IMR-90 (cell line): ENCODE results near the gene NCKIPSD.

Experiments
- POLR2A ChIP-seq: IDR thresholded peaks from 2 replicates; pipeline ENCODE4 v1.6.1; 2012; ENCODE audit warnings: mild to moderate bottlenecking, low read depth, low read length
- RAD21 ChIP-seq: IDR thresholded peaks from 2 replicates; pipeline ENCODE4 v1.6.1; 2012; ENCODE audit warnings: low read length, improper control_type of control experiment
- RCOR1 ChIP-seq: IDR thresholded peaks from 2 replicates; pipeline ENCODE4 v1.6.1; 2012; ENCODE audit warnings: mild to moderate bottlenecking, low read length, improper control_type of control experiment; ENCODE audit not compliant: insufficient replicate concordance
- RFX5 ChIP-seq: IDR thresholded peaks from 2 replicates; pipeline ENCODE4 v1.8.0; 2012; ENCODE audit warnings: low read depth, mild to moderate bottlenecking, low read length, moderate library complexity
- TF ChIP-seq, protein P1 (sequence below): conservative IDR thresholded peaks from 2 replicates; pipeline ENCODE4 v1.5.1; 2012; ENCODE audit warnings: mild to moderate bottlenecking, low read depth, low read length, improper control_type of control experiment
- TF ChIP-seq, protein P2 (sequence below): fragments of 150-350 bp; IDR thresholded peaks from 2 replicates; pipeline ENCODE4 v1.6.1; 2016; ENCODE audit warnings: low read depth, mild to moderate bottlenecking, low read length, moderate library complexity, borderline replicate concordance

DNA sequence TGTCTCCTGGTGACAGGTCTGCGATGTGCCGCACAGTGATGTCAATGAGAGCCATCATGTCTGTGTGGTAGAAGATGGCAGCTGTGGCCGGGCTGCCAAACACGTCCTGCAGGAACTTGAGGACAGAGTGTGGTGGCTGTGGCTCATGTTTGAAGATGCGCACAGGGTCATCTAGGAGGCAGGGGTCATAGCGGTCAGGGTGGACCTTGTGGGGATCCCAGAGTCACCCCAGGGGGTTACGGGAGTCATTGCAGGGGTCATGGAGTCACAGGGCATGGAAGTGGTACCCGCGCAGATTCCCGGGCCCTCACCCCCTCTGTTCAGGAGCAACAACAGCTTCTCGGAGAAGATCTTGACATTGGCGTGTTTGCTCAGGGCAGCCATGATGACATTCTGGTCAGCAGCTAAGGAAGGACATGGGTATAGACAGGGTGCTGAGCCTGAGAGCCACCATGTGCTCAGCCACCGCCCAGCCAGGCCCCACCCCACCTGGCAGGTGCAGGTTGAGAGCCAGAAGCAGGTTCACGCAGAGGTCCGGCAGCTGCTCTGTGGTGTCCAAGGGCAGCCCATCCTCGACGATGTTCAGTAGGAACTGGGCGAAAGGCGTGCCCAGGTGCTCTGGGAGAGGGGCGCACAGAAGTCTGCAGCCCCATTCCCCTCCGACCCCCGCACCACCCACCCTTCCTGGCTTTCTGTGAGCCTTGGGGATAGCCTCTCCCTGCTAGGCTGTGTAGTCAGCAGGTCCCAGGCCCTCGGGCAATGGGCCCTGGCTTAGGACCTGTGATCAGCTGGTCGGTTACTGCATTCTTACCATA is 6.9 kb downstream of the NCKIPSD start:
- TF ChIP-seq, protein P1, sequence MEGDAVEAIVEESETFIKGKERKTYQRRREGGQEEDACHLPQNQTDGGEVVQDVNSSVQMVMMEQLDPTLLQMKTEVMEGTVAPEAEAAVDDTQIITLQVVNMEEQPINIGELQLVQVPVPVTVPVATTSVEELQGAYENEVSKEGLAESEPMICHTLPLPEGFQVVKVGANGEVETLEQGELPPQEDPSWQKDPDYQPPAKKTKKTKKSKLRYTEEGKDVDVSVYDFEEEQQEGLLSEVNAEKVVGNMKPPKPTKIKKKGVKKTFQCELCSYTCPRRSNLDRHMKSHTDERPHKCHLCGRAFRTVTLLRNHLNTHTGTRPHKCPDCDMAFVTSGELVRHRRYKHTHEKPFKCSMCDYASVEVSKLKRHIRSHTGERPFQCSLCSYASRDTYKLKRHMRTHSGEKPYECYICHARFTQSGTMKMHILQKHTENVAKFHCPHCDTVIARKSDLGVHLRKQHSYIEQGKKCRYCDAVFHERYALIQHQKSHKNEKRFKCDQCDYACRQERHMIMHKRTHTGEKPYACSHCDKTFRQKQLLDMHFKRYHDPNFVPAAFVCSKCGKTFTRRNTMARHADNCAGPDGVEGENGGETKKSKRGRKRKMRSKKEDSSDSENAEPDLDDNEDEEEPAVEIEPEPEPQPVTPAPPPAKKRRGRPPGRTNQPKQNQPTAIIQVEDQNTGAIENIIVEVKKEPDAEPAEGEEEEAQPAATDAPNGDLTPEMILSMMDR, result no peak
- TF ChIP-seq, protein P2, sequence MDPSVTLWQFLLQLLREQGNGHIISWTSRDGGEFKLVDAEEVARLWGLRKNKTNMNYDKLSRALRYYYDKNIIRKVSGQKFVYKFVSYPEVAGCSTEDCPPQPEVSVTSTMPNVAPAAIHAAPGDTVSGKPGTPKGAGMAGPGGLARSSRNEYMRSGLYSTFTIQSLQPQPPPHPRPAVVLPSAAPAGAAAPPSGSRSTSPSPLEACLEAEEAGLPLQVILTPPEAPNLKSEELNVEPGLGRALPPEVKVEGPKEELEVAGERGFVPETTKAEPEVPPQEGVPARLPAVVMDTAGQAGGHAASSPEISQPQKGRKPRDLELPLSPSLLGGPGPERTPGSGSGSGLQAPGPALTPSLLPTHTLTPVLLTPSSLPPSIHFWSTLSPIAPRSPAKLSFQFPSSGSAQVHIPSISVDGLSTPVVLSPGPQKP, result no peak
- TF ChIP-seq POLR2A, result no peak
- no peak for TF ChIP-seq RFX5
- TF ChIP-seq RCOR1, result no peak
- TF ChIP-seq RAD21, result no peak
